ENCODE measurements around the gene DCP2.
"Not testable (repeated sequence)": the region's sequence is repeated elsewhere in the genome, so short reads cannot be mapped to it uniquely, and the experiment has no call there.

The DCP2 gene

DNA sequence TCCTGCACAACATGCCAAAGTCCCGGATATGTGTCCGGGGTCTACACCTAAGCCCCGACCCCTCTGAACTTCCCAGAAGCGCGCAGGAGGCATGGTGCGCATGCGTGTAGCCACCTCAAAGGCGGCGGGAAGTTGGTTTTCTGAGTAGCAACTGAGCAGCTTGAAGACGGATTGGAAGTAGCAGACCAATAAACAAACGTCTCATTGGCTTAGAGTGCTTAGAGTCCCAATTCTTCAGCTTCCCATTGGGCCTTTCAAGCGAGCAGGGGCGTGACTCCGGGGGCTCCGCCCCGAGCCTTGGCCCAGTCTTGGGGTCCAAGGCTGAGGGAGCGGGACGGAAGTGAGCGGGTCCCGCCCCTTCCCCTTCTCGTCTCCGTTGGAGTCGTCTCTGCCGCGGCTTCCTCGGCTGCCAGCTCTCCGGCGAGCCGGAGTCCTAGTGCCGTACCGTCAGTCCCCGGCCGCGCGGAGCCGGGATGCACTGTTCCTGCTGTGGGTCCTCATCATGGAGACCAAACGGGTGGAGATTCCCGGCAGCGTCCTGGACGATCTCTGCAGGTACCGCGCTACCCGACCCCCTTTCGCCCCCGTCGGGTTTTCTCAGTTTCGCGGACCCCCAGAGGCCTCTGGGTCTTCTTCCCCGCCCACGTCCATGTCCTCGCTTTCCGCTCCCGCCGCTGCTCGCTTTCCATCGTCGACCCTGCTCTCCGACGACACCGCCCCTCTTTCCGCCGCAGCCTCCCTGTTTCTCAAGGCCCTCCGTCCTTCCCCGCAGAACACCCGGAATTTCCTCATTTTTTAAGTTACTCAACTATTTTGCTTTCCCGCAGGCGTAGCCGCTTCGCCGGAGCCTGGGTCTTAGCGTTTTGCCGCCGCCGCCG lies at the start of gene DCP2:
Gene DCP2 (plus strand): TSS at position 367 of the 878 bp plus-strand sequence. CDS start 136 bp downstream, at position 503.
- DNase-seq (ENCODE audit: low spot score): peak; percentile 95

DNA sequence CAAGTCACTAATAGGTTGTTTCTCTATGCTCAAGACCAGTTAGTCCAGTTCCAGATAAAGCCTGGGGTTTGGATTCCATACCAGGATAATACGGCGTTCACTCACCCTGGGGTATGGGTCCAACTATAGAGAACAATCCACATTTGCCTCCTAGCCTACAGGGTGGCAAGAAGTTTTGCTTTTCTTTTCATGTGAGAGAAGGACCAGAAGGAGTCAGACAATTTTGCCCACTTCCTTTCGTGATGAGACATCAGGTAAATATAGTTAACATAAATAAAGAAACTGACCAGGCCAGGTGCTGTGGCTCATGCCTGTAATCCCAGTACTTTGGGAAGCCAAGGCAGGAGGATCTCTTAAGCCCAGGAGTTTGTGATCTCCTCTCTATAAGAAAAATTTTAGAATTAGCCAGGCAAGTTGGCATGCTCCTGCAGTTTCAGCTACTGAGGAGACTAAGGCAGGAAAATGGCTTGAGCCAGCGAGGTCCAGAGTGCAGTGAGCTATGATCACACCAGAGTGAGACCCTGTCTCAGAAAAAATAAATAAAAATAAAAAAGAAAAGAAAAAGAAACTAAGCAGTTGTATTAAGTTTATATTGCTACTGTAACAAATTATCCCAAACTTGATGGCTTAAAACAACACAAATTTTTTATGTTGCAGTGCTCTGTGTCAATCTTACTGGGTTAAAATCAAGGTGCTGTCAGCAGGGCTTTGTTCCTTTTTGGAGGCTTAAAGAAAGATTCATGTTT lies 47.1 kb upstream of the DCP2 start:
- DNase-seq (ENCODE audit: low spot score): no peak

DNA sequence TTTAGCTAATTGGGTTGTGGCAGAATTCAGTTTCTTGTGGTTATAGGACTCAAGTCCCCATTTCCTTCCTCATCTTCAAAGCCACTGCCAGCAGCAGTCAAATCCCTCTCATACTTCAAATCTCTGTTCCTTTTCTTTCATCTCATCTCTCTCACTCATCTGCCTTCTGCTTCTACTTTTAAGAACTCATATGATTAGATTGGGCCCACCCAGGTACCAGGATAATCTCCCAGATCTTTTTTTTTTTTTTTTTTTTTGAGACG lies 46.6 kb upstream of the DCP2 start:
- DNase-seq (ENCODE audit: low spot score): no peak

DNA sequence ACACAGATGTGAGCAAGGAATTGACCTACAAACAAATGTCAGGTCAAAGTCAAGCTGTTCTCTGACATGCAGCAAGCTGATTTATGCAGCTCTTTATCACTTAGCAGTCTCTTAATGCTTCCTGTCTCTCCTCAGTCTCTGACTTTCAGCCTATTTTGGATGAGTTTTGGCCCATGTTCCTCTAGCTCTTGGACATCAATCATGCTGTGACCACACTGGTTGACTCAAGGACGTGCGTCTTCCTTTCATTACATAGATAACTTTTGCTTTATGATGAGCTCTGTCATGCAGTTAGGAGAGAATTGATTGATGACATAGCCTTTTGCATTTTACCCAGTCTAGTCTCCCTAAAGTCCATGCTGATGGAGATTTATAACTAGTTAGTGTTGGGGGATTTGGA lies 45.1 kb upstream of the DCP2 start:
- no peak for DNase-seq (ENCODE audit: low spot score)

DNA sequence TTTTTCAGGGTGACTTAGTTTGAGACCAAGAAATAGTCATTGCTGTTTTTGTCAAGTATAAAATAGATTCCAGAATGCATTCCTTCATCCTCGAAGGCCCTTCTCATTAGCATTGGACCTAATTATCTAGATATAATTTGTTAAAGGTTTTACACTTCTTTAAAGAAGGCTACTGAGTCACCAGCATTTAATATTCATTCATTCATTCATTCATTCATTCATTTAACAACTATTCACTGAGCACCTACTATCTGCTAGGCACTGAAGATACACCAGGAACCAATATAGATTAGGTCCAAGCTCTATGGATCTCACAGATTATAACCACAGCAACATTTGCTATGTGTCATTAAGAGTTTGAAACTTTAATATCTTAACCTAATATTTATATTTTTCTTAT lies 43.5 kb upstream of the DCP2 start:
- DNase-seq (ENCODE audit: low spot score): no peak

DNA sequence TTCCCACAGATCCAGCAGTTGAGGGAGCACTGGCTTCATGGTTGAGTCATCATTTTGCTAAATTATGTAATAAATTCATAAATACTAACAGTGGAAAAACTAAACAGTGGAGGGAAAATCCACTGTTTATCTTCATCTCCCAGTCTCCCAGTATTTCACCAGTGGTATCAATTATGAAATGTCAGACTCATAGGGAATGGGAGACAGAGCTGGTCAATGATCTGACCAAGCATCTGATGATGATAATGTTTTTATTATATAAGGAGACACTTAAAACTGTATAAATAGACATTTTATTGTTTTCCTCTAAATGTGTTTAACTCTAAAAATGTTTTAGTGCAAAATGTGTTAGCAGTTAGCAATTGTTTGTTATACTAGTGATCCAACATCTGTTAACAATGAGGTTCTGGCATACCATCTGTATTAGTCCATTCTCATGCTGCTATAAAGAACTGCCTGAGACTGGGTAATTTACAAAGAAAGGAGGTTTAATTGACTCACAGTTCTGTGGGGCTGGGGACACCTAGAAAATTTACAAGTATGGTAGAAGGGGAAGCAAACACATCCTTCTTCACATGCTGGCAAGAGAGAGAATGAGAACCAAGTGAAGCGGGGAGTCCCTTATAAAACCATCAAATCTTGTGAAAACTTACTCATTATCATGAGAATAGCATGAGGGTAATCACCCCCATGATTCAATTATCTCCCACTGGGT lies 42.8 kb upstream of the DCP2 start:
- DNase-seq (ENCODE audit: low spot score): no peak

DNA sequence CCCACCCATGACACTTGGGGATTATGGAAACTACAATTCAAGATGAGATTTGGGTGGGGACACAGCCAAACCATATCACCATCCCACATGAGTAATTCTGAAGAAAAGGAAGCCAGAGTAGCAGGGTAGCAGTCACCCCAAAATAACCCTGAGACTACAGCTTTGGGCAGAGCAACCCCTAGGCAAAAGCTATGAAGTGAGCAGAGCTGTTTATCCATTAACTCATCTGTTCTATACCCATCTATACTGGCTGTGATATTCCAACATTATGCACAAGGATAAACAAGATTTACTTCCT lies 42.3 kb upstream of the DCP2 start:
- DNase-seq (ENCODE audit: low spot score): no peak

DNA sequence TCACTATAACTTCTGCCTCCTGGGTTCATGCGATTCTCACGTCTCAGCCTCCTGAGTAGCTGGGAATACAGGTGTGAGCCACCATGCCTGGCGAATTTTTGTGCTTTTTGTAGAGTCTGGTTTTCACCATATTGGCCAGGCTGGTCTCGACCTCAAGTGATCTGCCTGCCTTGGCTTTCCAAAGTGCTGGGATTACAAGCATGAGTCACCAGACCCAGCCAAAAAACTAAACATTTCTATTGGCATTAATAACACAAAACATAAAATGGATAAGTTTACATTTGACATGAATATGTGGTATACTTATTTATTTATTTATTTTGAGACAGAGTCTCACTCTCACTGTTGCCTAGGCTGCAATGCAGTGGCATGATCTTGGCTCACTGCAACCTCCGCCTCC lies 40.9 kb upstream of the DCP2 start:
- no peak for DNase-seq (ENCODE audit: low spot score)

DNA sequence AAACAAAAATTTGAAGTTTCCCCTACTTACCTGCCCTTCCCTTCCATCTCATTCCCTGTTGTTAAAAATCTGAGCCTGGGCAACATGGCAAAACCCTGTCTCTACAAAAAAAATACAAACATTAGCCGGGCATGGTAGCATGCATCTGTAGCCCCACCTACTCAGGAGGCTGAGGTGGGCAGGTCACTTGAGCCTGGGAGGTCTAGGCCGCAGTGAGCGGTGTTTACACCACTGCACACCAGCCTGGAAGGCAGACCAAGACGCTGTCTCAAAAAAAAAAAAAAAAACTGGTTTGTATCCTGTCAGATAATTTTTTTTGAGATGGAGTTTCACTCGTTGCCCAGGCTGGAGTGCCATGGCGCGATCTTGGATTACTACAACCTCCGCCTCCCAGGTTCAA lies 38.3 kb upstream of the DCP2 start:
- no peak for DNase-seq (ENCODE audit: low spot score)

DNA sequence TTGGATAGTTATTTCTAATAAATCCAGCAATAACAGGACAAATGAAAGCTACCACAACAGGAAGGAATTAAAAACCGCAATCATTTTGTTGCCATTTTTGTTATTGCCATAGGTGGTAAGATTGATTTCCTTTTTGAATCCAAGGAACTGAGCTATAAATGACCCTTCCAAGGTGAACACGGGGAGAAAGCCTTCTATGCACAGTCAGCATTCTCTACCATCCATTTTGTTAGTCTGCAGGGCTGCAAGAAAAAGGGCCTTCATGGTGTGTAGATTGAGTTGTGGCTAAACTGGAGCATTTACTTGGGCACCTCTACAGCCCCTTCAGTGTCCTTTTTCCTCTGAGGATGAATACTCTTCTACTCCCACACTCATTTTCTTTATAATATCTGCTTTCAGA lies 35.9 kb upstream of the DCP2 start:
- no peak for DNase-seq (ENCODE audit: low spot score)

DNA sequence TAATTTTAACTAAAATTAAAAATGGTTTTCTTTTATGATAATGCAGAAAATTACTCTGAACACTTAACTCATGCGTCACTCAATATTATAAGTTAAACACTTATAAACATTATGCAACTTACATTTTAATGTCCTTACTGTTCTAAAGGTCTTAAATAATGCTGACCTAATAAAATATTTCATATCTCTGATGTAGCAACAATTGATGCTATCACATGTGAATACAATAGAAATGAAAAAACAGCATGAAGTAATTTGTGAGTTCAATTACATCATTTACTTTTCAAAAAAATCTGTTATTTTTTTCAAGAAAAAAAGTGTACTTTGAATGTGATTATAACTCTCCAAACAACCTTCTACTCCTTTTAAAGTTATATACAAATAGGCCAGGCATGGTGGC lies 28.1 kb upstream of the DCP2 start:
- no peak for DNase-seq (ENCODE audit: low spot score)

DNA sequence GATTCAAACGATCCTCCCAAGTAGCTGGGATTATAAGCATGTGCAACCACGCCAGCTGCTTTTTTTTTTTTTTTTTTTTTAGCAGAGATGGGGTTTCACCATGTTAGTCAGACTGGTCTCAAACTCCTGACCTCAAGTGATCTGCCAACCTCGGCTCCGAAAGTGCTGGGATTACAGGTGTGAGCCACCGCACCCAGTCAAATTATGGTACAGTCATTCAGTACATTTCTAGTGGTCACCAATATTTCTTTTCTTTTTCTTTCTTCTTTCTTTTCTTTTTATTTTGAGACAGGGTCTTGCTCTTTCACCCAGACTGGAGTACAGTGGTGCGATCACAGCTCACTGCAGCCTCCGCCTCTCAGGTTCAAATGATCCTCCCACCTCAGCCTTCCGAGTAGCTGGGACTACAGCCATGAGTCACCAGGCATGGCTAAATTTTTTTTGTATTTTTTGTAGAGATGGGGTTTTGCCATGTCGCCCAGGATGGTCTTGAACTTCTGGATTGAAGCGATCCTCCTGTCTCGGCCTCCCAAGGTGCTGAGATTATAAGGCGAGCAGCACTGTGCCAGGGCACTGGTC lies 25.4 kb upstream of the DCP2 start:
- DNase-seq (ENCODE audit: low spot score): no peak

DNA sequence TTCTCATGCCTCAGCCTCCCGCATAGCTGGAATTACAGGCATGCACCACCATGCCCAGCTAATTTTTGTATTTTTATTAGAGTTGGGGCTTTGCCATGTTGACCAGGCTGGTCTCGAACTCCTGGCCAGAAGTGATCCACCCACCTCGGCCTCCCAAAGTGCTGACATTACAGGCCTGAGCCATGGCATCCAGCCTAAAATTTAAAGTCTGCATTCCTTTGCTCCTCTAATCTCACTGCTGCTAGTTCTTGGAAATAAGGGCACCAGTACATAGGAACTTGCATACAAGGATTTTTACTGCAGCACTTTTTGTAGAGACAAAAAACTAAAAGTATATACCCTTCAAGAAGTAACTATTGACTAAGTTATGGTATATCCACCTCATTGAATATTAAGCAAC lies 20.0 kb upstream of the DCP2 start:
- no peak for DNase-seq (ENCODE audit: low spot score)

DNA sequence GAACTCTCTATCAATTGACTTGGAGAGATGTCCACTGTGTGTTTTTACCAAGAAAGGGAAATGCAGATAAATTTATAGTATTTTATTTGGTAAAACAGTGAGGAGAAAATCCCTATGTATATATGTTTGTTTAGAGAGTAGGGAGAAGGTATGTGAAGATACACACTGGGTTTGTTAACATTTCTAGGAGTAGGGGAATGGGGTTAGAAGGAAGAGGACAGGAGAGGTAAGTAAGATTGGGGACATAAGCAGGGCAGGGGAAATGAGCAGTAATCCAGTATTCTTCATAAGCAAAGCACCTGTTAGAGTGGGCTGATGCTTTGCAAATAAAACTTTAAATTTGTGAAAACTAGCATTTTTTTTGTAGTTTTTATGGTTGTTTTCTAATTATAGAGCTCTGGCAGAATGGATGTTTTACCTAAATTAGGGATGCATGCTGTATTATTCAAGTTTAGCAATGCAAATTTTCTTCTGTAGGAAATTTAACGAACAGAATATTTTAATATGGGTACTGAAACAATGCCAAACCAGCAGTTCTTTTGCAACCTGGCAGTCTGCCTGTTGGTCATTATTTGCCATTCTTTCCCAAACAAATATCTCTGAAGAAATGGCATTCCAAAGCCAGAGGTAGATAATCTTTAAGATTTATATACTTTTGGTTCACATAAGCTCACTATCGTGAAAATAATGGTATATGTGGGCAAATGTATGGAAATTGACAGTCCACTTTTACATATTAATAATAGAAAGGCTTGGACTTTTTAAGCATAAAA lies 19.4 kb upstream of the DCP2 start:
- DNase-seq (ENCODE audit: low spot score): no peak

DNA sequence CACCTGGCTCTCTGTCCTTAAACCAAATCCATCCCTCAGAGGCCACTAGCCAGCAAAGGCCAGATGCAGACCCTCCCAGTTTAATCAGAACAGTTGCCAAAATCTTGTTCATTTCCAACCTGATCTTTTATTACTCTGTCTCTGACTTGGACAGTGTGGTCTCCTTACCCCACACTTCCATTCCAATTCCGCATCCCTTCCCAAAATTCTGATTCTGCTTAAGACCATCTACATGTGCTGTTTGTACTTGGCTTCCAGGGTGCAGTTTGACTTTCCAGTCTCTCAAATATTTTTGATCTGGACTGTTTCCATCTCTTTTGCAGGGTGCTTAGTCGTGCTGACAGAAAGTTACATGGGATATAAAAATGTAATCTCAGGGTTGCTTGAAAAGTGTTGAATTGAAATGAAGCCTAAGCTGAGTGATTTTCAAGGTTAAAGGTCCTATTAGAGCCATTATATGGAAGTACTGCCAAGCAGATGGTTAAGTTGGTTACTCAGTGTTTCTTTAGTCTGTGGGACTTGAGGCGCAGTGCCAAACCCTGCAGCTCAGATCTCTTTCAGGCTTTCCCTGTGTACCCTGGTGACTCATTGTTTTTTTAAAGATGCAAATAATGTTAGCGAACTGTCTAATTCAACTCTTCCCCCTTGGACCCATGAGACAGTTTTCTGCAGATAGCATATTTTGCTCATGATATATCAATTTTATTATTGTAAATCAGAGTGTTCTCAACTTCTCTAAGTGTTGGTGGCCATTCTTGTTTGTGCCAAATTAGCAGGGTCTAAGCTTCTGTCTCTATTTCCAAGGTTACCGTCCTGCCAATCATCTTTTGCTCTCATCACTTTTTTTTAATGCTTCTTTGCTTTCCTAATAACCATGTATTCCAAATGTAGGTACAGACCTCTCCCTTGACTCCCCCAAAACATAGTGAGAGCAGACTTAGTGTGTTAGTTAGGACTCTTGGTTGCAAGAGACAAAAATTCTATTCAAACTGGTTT lies 18.2 kb upstream of the DCP2 start:
- no peak for DNase-seq (ENCODE audit: low spot score)

DNA sequence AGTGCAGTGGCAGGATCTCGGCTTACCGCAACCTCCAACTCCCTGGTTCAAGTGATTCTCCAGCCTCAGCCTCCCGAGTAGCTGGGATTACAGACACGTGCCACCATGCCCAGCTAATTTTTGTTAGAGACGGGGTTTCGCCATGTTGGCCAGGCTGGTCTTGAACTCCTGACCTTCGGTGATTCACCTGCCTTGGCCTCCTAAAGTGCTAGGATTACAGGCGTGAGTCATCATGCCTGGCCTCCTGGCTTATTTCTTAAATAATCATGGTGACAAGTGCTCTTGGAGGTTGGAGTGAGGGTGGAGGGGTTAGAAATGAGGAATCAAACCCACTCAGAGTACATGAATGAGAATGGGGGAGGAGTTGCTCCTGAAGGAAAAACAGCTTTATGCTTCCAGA lies 16.7 kb upstream of the DCP2 start:
- not testable (repeated sequence) for DNase-seq (ENCODE audit: low spot score)

DNA sequence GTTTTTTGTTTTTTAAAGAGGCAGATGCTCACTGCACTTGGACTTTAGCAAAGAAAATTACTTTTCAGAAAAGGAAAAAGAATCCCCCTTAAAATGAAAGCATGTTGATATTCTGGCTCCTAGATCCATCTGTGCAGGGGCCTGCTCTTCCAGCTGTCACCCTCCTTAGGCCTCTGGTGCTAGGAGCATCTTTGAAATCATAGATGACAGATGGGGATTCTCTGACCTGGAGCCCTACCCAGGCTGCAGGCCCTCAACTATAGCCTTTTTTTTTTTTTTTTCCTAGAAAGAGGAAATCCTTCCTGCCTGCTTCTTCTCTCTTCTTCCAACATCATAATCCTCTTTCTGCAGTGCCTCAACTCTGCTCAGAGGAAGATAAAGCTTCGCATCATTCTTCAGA lies 16.3 kb upstream of the DCP2 start:
- peak; percentile 69 for DNase-seq (ENCODE audit: low spot score)

DNA sequence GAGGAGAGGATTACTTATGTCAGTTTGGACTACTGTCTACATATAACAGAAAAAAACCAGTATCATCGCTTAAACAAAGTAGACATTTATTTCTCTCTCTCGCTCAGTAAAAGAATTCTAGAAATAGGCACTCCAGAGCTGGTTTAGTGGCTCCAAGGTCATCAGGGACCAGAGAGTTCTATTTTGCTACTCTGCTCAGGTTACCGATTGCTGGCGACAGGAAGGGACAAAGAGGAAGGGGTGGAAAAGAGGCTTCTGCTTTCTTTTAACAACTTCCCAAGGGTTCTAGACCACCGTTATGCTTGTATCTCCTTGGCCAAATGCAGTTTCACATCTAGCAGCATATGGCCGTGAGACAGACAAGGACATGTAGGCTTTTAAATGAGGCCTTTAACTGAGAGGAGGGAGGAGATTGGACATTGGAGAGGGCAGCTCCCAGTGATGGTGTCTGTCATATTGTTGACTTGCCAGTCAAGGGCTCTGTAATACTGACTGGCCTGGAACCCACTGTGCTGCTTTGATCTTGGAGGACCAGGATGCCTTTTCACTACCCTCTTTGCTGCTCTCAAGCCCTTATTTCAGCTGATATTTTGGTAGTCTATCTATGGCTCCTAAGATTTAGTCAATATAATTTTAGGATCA lies 15.6 kb upstream of the DCP2 start:
- DNase-seq (ENCODE audit: low spot score): no peak

DNA sequence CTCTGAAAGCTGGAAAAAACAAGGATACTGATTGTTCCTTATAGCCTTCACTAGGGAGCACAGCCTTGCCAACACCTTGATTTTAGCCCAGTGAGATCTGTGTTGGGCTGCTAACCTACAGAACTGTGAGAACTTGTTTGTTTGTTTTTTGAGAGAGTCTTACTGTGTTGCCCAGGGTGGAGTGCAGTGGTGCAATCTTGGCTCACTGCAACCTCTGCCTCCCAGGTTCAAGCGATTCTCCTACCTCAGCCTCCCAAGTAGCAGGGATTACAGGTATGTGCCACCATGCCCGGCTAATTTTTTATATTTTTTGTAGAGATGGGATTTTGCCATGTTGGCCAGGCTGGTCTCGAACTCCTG lies 13.2 kb upstream of the DCP2 start:
- DNase-seq (ENCODE audit: low spot score): not testable (repeated sequence)

DNA sequence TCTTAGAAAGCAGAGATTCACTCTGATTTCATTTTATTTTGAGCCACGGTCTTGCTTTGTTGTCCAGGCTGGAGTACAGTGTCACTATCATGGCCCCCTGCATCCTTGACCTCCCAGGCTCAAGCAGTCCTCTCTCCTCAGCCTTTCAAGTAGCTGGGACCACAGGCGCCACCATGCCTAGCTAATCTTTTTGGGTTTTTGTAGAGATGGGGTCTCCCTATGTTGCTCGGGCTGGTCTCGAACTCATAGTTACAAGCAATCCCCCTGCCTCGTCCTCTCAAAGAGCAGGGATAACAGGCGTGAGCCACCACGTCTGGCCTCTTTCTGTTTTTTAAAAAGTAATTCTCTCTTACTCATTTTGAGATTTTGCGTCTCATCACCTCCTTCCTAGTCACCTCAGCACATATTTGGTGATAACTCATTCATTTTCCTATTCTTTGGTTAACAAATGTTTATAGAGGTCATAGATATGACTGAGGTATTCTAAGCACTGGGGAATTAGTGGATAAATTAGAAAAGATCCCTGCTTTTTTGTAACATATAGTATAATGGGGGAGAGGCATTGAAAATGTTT lies 10.8 kb upstream of the DCP2 start:
- no peak for DNase-seq (ENCODE audit: low spot score)

Measured in D341Med (cell line).